Measurements from ENCODE around the gene SMARCD2. TPM values are rescaled to one million over a fixed set of nuclear protein-coding genes. Genes with fewer than 3 reads are reported as not detected.
"Not testable (repeated sequence)": the region's sequence is repeated elsewhere in the genome, so short reads cannot be mapped to it uniquely, and the experiment has no call there.

SMARCD2 gene
- total RNA-seq, 1 donor from 2014 or later: 18.8 TPM

- intact Hi-C loops (cut with DNase I): no loop called here
- no peak for DNase-seq (ENCODE audit: low spot score)
Observed at GRCh38 chr17:63855185-63855584, 12.7 kb upstream of the SMARCD2 start.

GRCh38 chr17:63854709-63855108 is 12.2 kb upstream of the SMARCD2 start:
- no peak for DNase-seq (ENCODE audit: low spot score)
- intact Hi-C loops (cut with DNase I): no loop called here

GRCh38 chr17:63853260-63853659 is 10.8 kb upstream of the SMARCD2 start:
- intact Hi-C loops (cut with DNase I): no loop called here
- DNase-seq (ENCODE audit: low spot score): no peak

- no peak for DNase-seq (ENCODE audit: low spot score)
- intact Hi-C loops (cut with DNase I): no loop called here
Observed at GRCh38 chr17:63850401-63850800, 7.9 kb upstream of the SMARCD2 start.

DNA sequence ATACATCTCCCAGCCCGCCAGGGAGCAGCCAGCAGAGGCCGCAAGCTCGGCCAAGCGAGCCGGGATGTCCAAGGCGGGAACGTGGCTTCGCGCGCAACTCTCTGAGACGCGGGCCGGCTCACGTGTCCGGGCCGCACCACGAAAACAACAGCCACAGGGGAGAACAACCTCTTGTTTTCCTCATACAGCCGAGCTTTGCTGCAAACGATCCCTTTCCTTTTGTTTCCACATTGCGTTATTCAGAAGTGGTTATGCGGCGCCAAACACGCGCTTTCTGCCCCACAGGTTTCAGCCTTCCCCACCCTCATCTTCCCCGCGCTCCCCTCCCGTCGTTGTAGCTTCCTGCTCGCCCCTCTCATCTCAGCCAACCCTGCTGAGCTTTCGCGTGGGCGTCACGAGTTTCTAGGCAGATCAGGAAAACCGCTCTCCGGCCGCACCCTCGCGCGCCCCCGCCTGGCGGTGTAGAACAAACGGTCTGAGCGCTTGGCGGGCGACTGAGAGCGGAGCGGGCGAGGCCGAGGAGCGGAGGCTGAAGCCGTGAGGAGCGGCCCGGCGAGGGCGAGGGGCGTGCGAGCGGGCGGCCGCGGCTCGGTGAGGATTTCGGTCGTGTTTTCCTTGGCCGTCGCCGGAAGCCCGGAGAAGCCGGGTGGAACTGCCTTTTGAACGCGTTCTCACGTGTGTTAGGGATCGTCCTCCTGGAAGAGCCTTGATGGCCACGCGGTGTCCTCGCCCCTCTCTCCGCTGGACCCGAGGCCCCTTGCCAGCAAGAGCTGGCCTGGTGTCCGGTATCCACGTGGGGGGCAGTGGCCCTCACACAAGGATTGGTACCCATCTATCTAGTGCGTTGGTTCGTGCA is 6.6 kb upstream of the SMARCD2 start:
- DNase-seq (ENCODE audit: low spot score): peak; percentile 97
- intact Hi-C loops (cut with DNase I): loop anchor here (10.0 kb wide), 1 partner anchor 656 kb away; the partner anchor contains the start of genes CEP95 and DDX5

GRCh38 chr17:63847525-63848249 is 5.2 kb upstream of the SMARCD2 start:
- no peak for DNase-seq (ENCODE audit: low spot score)
- intact Hi-C loops (cut with DNase I): loop anchor here (10.0 kb wide), 1 partner anchor 657 kb away; the partner anchor contains the start of genes CEP95 and DDX5

DNA sequence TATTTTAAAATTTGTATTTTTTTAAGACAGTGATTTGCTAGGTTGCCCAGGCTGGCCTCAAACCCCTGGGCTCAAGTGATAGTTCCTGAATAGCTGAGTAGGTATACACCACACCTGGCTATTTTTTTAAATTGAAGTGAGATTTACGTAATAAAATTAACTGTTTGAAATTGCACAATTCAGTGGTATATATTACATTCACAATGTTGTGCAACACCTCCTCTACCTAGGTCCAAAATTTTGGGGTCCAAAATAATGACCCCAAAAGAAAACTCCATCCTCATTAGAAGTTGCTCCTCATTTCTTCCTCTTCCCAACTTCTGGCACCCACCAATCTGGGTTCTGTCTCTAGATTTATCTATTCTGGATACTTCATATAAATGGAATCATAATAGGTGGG is 3.0 kb upstream of the SMARCD2 start:
- intact Hi-C loops (cut with DNase I): loop anchor here (10.0 kb wide), 1 partner anchor 659 kb away; the partner anchor contains the start of genes CEP95 and DDX5
- no peak for DNase-seq (ENCODE audit: low spot score)

GRCh38 chr17:63843910-63844677 is 1.6 kb upstream of the SMARCD2 start:
- DNase-seq (ENCODE audit: low spot score): no peak
- intact Hi-C loops (cut with DNase I): loop anchor here (10.0 kb wide), 1 partner anchor 661 kb away; the partner anchor contains the start of genes CEP95 and DDX5

GRCh38 chr17:63843387-63843888 is 953 bp upstream of the SMARCD2 start:
- intact Hi-C loops (cut with DNase I): loop anchor here (10.0 kb wide), 1 partner anchor 661 kb away; the partner anchor contains the start of genes CEP95 and DDX5
- not testable (repeated sequence) for DNase-seq (ENCODE audit: low spot score)

DNA sequence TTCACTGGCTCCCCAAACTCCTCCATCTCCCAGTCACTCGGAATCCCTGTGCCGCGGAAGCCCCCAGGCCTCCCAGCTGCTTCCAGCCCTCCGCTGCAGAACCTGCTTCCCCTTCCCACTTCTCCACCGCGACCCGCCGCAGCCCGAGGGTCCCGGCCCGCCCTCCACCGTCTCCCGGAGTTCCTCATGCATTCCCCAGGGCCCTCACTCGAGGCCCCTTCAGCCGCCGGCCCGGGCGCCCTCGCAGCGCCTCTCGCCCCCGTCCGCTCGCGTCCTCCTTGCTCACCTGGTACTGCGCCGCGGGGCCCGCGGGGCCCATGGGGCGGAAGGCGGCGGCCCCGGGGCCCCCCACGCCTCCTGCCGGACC is 329 bp downstream of the SMARCD2 start:
- DNase-seq (ENCODE audit: low spot score): no peak

GRCh38 chr17:63841350-63842172 is 924 bp downstream of the SMARCD2 start:
- peak; percentile 82 for DNase-seq (ENCODE audit: low spot score)
- intact Hi-C loops (cut with DNase I): loop anchor here (10.0 kb wide), 1 partner anchor 663 kb away; the partner anchor contains the start of genes CEP95 and DDX5

More for the DNA sequence above, 329 bp downstream of the SMARCD2 start:
- intact Hi-C loops (cut with DNase I): loop anchor here (10.0 kb wide), 1 partner anchor 663 kb away; the partner anchor contains the start of genes CEP95 and DDX5

DNA sequence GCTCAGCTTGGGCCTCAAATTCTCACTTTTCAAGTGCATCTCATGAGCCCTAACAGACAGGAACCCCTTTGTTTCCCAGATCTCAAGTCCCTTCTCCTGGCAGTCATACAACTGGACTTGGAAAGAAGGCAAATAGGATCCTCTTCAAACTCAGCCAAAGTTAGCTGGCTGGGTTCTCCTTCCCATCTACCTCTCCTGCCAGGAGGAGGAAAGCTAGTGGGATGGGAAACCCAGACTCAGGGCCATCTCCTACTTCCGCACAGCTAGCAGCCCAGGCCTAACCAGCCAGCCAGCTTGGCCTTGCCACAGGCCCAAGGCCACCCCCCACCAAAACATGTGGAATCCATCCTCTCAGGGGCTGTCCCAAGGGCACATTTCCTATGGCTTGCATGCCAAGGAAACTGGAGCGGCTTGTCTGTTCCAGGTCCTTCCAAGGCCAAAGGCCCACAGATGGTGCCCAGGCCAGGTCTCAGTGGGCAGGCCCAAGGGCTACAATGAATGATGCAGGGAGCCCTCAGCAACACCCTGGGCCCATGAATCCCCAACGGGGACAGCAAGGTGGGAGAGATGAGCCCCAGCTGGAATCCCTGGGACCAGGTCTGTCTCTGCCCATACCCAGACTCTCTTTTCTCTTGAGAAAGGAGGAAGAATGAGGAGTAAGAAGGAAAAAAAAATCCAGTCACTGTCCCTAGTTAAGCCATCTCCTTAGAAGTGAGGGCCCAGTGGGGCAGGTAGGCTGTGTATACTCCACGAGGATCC is 1.7 kb downstream of the SMARCD2 start:
- DNase-seq (ENCODE audit: low spot score): no peak
- intact Hi-C loops (cut with DNase I): loop anchor here (10.0 kb wide), 1 partner anchor 664 kb away; the partner anchor contains the start of genes CEP95 and DDX5

- peak; percentile 91 for DNase-seq (ENCODE audit: low spot score)
- intact Hi-C loops (cut with DNase I): no loop called here
Observed at GRCh38 chr17:63838631-63839171, 3.8 kb downstream of the SMARCD2 start.

GRCh38 chr17:63837962-63838600 is 4.4 kb downstream of the SMARCD2 start:
- DNase-seq (ENCODE audit: low spot score): no peak
- intact Hi-C loops (cut with DNase I): no loop called here

DNA sequence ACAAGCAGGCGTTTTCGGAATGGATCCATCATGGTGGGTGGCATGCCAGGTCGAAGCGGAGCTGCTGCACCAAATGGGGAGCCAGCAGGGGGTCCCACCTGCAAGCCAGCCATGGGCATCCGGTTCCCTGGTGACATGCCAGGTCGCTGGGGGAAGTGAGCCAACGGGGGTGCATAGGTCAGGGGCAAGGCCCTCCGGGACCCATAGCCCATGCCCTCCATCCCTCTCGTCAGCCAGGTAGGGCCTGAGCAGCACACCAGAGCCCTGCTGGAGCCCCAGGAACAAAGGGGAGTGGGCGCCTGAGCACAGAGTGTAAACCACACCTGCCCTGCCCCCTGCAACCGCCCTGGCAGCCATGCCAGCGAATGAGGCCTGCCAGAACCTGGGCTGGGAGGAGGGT is 5.0 kb downstream of the SMARCD2 start:
- intact Hi-C loops (cut with DNase I): no loop called here
- no peak for DNase-seq (ENCODE audit: low spot score)

- intact Hi-C loops (cut with DNase I): no loop called here
- no peak for DNase-seq (ENCODE audit: low spot score)
Observed at GRCh38 chr17:63836811-63837210, 5.7 kb downstream of the SMARCD2 start.

DNA sequence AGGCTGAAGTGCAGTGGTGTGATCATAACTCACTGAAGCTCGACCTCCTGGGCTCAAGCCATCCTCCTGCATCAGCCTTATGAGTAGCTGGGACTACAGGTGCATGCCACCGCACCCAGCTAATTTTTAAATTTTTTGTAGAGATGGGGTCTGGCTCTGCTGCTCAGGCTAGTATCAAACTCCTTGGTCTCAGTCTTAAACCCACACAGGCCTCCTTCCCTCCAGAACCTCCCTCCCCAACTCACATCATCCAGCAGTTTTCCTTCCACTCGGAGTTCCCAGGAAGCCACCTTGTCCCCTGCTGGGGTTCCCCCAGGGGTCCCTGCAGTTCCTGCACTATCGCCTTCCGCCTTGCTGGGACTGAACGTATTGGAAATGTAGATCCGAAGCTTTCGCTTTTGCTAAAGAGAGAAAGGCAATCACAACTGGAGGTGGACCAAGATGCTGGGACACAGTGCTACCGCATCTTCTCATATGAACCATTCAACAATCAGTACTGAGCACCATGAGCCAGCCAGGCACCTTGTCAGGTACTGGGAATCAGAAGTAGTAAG is 7.2 kb downstream of the SMARCD2 start:
- DNase-seq (ENCODE audit: low spot score): no peak
- intact Hi-C loops (cut with DNase I): no loop called here
